B cell (primary cell): Measurements from ENCODE around the gene HASPIN. TPM values are rescaled to one million over a fixed set of nuclear protein-coding genes. Genes with fewer than 3 reads are reported as not detected.

Source experiments
- ATAC-seq: fragments of 200-7000 bp; cut with Tn5 transposase; one replicate; pipeline ENCODE4 v1.10.0; 2021; ENCODE audit warnings: low read depth, mild to moderate bottlenecking, moderate number of reproducible peaks, moderate library complexity
- CTCF ChIA-PET: fragments of 350-600 bp; sonication (Branson Sonifier 250); formaldehyde crosslinking; loops from one replicate; lab custom pipeline; 2021; ENCODE audit warnings: antibody characterized with exemption, inconsistent platforms; lab: Charles Lee
- POLR2A ChIA-PET: fragments of 350-600 bp; sonication (Branson Sonifier 250); formaldehyde crosslinking; loops from one replicate; lab custom pipeline; 2021; ENCODE audit warnings: antibody characterized with exemption; lab: Charles Lee
- DNase-seq: peaks from one replicate; pipeline ENCODE4 v3.0.0; 2013
- H2AFZ ChIP-seq: 2 replicates; pipeline ENCODE4 v1.6.1; 2012; ENCODE audit warnings: mild to moderate bottlenecking, low read depth, low read length; ENCODE audit not compliant: insufficient read depth, poor library complexity, severe bottlenecking
- H3K27ac ChIP-seq, 2 donors: 1 replicate in 1 of 2; 2 replicates in 1 of 2; pipeline ENCODE4 v1.5.1; 2012 to 2013; ENCODE audit warnings: low read length in 2 of 2, mild to moderate bottlenecking in 2 of 2, moderate library complexity in 1 of 2
- H3K27me3 ChIP-seq, 4 experiments: fragments of 200-600 bp in 1 of 4; sonication (generic) in 1 of 4; replicated peaks in 1 of 4; 1 replicate in 2 of 4; 2 replicates in 2 of 4; pipeline versions ENCODE4 v1.6.1 to v1.7.0; 2013 to 2016; ENCODE audit warnings: low read length in 3 of 4, mild to moderate bottlenecking in 2 of 4, mixed read lengths in 1 of 4, moderate library complexity in 1 of 4; ENCODE audit not compliant: insufficient read depth in 4 of 4, control insufficient read depth in 3 of 4; ENCODE audit errors: control extremely low read depth in 1 of 4
- H3K36me3 ChIP-seq, 2 experiments: replicated peaks in 1 of 2; 1 replicate in 1 of 2; 2 replicates in 1 of 2; pipeline versions ENCODE4 v1.6.1 to v1.7.1; 2013; ENCODE audit warnings: low read length in 1 of 2; ENCODE audit not compliant: insufficient read depth in 2 of 2, control insufficient read depth in 1 of 2; ENCODE audit errors: control extremely low read depth in 1 of 2, extremely low read depth in 1 of 2
- H3K4me1 ChIP-seq, 2 donors: fragments of 200-600 bp in 1 of 2; sonication (generic) in 1 of 2; 1 replicate in 1 of 2; 2 replicates in 1 of 2; pipeline versions ENCODE4 v1.5.1 to v1.6.1; 2013 to 2017; ENCODE audit warnings: low read length in 2 of 2; ENCODE audit not compliant: control insufficient read depth in 2 of 2, insufficient read depth in 2 of 2
- H3K4me2 ChIP-seq: replicated peaks from 2 replicates; pipeline ENCODE3; 2012; ENCODE audit warnings: mild to moderate bottlenecking, low read depth, low read length; ENCODE audit not compliant: poor library complexity, severe bottlenecking
- H3K4me3 ChIP-seq, 5 experiments: fragments of 200-600 bp in 1 of 5; sonication (generic) in 1 of 5; 1 replicate in 3 of 5; 2 replicates in 2 of 5; pipeline versions ENCODE4 v1.5.1 to v1.7.0; 2011 to 2016; ENCODE audit warnings: low read length in 4 of 5, mild to moderate bottlenecking in 4 of 5, low read depth in 2 of 5, control low read depth in 1 of 5, moderate library complexity in 1 of 5; ENCODE audit not compliant: insufficient read depth in 1 of 5; ENCODE audit errors: control extremely low read depth in 1 of 5, extremely low read depth in 1 of 5
- H3K79me2 ChIP-seq: fragments of 200-600 bp; sonication (generic); one replicate; pipeline ENCODE4 v1.6.0; 2016; ENCODE audit warnings: low read length; ENCODE audit not compliant: control insufficient read depth, insufficient read depth
- H3K9ac ChIP-seq: fragments of 200-600 bp; sonication (generic); 2 replicates; pipeline ENCODE4 v1.6.1; 2017; ENCODE audit warnings: mild to moderate bottlenecking, low read length, moderate library complexity
- H3K9me3 ChIP-seq, 3 donors: one replicate each; pipeline versions ENCODE4 v1.6.1 to v1.7.1; 2013; ENCODE audit warnings: low read length in 2 of 3; ENCODE audit not compliant: control insufficient read depth in 2 of 3, insufficient read depth in 1 of 3; ENCODE audit errors: control extremely low read depth in 1 of 3
- H4K20me1 ChIP-seq: 2 replicates; pipeline ENCODE4 v1.6.0; 2012; ENCODE audit warnings: mild to moderate bottlenecking, low read length; ENCODE audit not compliant: insufficient read depth, control insufficient read depth, poor library complexity, severe bottlenecking
- H3K27ac Mint-ChIP-seq: one replicate; pipeline ENCODE4 v1.8.0; 2021; ENCODE audit warnings: mixed read lengths
- H3K27me3 Mint-ChIP-seq: one replicate; pipeline ENCODE4 v1.8.0; 2021; ENCODE audit warnings: mixed read lengths
- H3K4me1 Mint-ChIP-seq: one replicate; pipeline ENCODE4 v1.8.0; 2021; ENCODE audit warnings: mixed read lengths
- H3K4me3 Mint-ChIP-seq: one replicate; pipeline ENCODE4 v1.8.0; 2021; ENCODE audit warnings: mixed read lengths
- H3K9me3 Mint-ChIP-seq: one replicate; pipeline ENCODE4 v1.8.0; 2022; ENCODE audit warnings: mixed read lengths; ENCODE audit not compliant: insufficient read depth
- CTCF ChIP-seq: fragments of 200-600 bp; IDR thresholded peaks from one replicate; pipeline ENCODE4 v1.8.0; 2022; ENCODE audit warnings: antibody characterized with exemption, mild to moderate bottlenecking
- EZH2 ChIP-seq: IDR thresholded peaks from 2 replicates; pipeline ENCODE4 v1.6.1; 2012; ENCODE audit warnings: borderline replicate concordance, low read depth, mild to moderate bottlenecking, moderate library complexity, low read length; ENCODE audit not compliant: insufficient read depth, poor library complexity, severe bottlenecking
- WGBS: methylation state at CpG from one replicate; pipeline ENCODE4 v1.1.5; 2013; ENCODE audit warnings: missing lambda C conversion rate; ENCODE audit not compliant: insufficient coverage; 5-methylcytosine and 5-hydroxymethylcytosine counted together
- intact Hi-C: fragments of 100-400 bp; cut with micrococcal nuclease; formaldehyde crosslinking; loops from one replicate; pipeline ENCODE4 v1.10.0; 2022
- polyA plus RNA-seq: library from polyadenylated mRNA; depleted of rRNA; stranded (reverse); fragments of >200 nt; gene quantifications from 2 replicates; pipeline ENCODE4 v1.2.3, GENCODE V29; 2012
- total RNA-seq, 2 donors: library from RNA; stranded (reverse); fragments of 120-200 nt in 1 of 2; gene quantifications; 1 replicate in 1 of 2; 2 replicates in 1 of 2; pipeline versions ENCODE4 v1.2.3 to v1.2.4, GENCODE V29; 2013 to 2022

HASPIN gene
- total and polyA plus RNA-seq, 2 donors (not counting 1 experiment from before 2014, with no cell fraction given): 0.28 to 3.1 TPM

GRCh38 chr17:3724378-3725077 is 825 bp downstream of the HASPIN start:
- Histone ChIP-seq H3K36me3 (peaks cover 0 to 5% of the 10 kb centered on the region in 2 experiments), H3K79me2 (peaks cover 71% of the 10 kb centered on the region), H3K4me1 (peaks cover 45 to 63% of the 10 kb centered on the region in 2 donors), H3K4me2 (peak overlapping the region; percentile 93), H3K27me3 (no peaks in the 10 kb centered on the region), H3K9me3 (no peaks in the 10 kb centered on the region), H3K4me3 (peak overlapping the region; percentile 21 to 94 (median 91)), H3K9ac (peak overlapping the region; percentile 81), H2AFZ (peak overlapping the region; percentile 89), H3K27ac (peak overlapping the region in 1 of 2 donors; percentile 78), H4K20me1 (no peaks in the 10 kb centered on the region)
- 14% methylated on average over 22 of the region's 27 CpGs for WGBS
- POLR2A ChIA-PET: interaction anchor here (0.6 to 4.2 kb wide), 4 partner anchors 12 to 49 kb away, joined by 3 to 28 read pairs (median 5); partner anchors contain the start of gene P2RX5
- Mint-ChIP-seq H3K27me3 (no peaks in the 10 kb centered on the region), H3K27ac (peak overlapping the region; percentile 68), H3K9me3 (no peaks in the 10 kb centered on the region), H3K4me3 (peak overlapping the region; percentile 80), H3K4me1 (peaks cover 61% of the 10 kb centered on the region)
- DNase-seq: no peak
- ATAC-seq: no peak
- TF ChIP-seq EZH2 (no peak), CTCF (no peak)
- intact Hi-C loops: no loop called here
- CTCF ChIA-PET: interaction anchor here (0.6 to 3.0 kb wide), 14 partner anchors 11 to 350 kb away, joined by 3 to 31 read pairs (median 5); partner anchors contain the start of genes CTNS, P2RX5 and SHPK

- DNase-seq (peak; percentile 72), ATAC-seq (peak; percentile 58)
- Histone ChIP-seq H4K20me1 (no peaks in the 10 kb centered on the region), H3K9ac (no peak overlapping the region), H3K9me3 (no peaks in the 10 kb centered on the region), H3K79me2 (peaks cover 56% of the 10 kb centered on the region), H2AFZ (no peak overlapping the region), H3K27ac (peak overlapping the region; percentile 15 to 36), H3K27me3 (no peaks in the 10 kb centered on the region), H3K4me1 (peaks cover 28 to 53% of the 10 kb centered on the region in 2 donors), H3K4me2 (peak overlapping the region; percentile 65), H3K4me3 (peak overlapping the region in 1 of 5 experiments; percentile 35), H3K36me3 (no peaks in the 10 kb centered on the region)
- no peaks in the 10 kb centered on the region for H3K27me3 Mint-ChIP-seq
- peaks cover 58% of the 10 kb centered on the region for H3K4me1 Mint-ChIP-seq
- POLR2A ChIA-PET: interaction anchor here (0.5 to 1.7 kb wide), 8 partner anchors 16 to 186 kb away, joined by 3 to 8 read pairs (median 4); partner anchors contain the start of genes EMC6, P2RX5 and TAX1BP3
- H3K27ac Mint-ChIP-seq: peak overlapping the region; percentile 79
- 43% methylated on average over 1 of the region's 2 CpGs for WGBS
- peak overlapping the region; percentile 27 for H3K4me3 Mint-ChIP-seq
- intact Hi-C loops: no loop called here
- no peaks in the 10 kb centered on the region for H3K9me3 Mint-ChIP-seq
- CTCF ChIA-PET: interaction anchor here (0.7 to 13.4 kb wide), 12 partner anchors 8 to 119 kb away, joined by 4 to 184 read pairs (median 10); partner anchors contain the start of genes NCBP3 and P2RX5
- no peak for TF ChIP-seq EZH2
- TF ChIP-seq CTCF: no peak
Observed at GRCh38 chr17:3727041-3727440, 3.3 kb downstream of the HASPIN start.
